RCC 7860 (cell line): ENCODE results near the gene SIK2.
"Not testable (repeated sequence)": the region's sequence is repeated elsewhere in the genome, so short reads cannot be mapped to it uniquely, and the experiment has no call there.

ENCODE experiments used
- DNase-seq: peaks from one replicate; pipeline ENCODE4 v3.0.0-alpha.2; 2015; ENCODE audit warnings: low spot score
- FAIRE-seq: peaks from 2 replicates; lab custom pipeline; 2012; peaks lifted over from hg19 to GRCh38; lab: Jason Lieb, UNC

Gene SIK2

DNA sequence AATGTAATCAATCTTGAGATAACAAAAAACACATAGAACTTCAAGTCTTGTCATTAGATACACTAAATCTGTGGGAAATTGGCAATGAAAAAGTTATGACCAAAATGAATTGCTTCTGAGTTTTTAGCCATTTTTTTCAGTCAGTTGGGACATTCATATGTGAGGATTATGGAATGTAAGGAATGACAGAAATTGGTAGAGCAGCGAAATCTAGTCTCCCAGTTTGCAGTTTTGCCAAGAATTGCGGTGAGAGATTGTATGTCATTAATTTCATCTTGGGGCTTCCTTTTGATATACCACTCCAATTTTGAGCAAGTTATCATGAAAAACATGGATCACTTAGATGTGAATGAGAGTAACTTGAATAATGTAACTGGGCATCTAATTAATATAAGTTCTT, 49.9 kb downstream of the SIK2 start:
- DNase-seq (no peak), FAIRE-seq (no peak)

DNA sequence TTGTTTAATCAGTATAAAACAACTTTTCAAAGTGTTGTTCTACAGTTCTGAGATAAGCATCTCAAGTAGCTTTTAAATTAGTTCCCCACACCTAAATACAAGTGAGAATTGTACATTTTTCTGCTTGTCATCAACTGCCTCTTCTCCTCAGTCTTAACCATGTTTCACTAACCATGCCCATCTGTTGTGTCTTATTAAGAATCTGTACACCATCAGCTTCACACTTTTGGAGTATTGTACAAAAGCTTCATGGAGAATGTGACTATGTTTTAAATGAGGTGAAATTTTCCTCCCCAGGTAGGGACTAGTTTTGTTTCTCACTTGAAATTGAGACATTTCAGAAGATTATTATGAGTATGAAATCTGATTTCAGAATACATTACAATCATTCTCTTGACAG, 52.4 kb downstream of the SIK2 start:
- FAIRE-seq (no peak), DNase-seq (no peak)

DNA sequence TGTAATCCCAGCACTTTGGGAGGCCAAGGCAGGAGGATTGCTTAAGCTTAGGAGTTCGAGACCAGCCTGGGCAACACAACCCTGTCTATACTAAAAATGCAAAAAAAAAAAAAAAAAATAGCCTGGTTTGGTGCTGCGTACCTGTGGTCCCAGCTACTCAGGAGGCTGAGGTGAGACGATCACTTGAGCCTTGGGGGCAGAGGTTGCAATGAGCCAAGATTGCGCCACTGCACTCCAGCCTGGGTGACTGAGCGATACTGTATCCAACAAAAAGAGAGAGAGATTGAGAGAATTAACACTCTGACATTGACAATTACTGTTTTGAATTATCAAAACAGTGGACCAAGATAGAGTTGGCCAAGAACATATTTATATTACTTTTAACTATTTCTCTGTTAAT, 53.7 kb downstream of the SIK2 start:
- FAIRE-seq (no peak), DNase-seq (no peak)

DNA sequence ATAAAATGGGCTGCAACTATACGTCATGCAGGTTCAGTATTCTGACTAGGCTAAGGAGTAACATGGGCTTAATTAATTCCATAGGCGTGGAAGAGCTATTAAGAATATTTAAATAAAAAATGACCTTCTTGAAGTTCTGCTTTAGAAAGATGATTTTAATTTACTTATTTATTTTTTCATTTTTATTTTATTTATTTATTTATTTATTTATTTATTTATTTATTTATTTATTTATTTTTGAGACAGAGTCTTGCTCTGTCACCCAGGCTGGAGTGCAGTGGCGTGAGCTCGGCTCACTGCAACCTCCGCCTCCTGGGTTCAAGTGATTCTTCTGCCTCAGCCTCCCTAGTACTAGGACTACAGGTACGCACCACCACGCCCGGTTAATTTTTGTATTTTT, 55.7 kb downstream of the SIK2 start:
- not testable (repeated sequence) for FAIRE-seq, DNase-seq

DNA sequence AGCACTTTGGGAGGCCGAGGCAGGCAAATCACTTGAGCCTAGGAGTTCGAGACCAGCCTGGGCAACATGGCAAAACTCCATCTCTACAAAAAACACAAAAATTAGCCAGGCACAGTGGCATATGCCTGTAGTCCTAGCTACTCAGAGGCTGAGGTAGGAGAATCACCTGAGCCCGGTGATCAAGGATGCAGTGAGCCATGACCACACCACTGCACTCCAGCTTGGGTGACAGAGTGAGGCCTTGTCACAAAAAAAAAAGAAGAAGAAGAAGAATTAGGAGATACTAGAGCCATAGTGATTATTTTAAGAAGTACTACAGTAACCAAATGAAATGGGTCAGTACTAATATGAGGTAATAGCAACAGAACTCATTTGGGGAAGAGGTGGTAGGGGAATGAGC, 56.2 kb downstream of the SIK2 start:
- FAIRE-seq, DNase-seq: not testable (repeated sequence)

DNA sequence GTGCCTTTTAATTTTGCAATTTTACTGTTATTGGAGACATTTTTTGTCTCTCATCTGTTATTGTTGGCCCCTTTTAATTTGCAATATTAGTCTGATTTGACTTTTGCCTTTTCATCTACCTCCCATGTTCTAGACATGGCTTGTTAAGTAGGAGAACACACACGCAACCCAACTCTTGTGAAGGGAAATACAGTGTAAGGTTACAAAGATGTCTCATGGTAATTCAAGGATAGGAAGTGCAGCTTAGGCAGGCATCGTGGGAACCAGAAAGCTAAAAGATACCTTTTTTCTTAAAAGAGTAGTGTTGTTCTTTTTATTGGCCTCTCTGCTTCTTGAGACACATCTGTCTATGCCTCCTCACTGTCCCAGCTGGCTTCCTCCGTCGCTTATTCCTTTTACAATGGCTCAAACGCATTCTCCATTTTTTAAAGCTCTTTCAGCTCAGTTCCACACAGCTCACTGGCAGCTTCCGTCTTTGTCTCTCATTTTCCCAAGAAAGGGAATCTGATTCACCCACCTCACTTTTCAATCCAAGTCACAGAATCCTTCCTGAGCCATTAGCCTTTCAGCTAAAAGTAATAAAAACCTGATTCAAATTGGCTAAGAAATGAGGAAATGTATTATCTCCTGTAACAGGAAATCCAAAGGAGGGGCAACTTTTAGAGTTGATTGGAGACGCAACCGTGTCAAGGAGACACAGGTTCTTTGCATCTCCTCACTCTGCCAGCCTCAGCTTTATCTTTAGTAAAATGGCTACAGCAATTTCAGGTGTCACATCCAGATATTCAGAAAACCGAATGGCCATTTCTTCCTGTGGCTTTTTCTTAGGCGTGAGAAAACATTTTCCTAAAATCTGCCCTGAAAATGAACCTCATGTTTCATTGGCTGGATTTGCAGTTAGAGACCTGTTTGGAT, 57.2 kb downstream of the SIK2 start:
- DNase-seq: no peak
- no peak for FAIRE-seq

DNA sequence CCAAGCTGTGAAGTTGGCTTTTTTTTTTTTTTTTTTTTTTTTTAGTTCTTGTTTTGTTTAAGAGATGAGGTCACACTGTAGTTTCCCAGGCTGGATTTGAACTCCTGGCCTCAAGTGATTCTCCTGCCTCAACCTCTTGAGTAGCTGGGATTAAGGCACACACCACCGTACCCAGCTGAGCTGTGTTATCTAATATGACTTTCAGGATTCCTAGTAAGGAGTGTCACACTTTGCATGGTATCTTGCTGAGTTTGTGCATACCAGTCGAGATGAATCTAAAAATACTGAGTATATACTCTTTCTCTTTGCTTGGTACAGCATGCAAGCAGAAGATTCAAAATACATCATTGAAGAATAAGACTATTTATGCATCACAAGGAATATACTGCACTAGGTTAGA, 58.6 kb downstream of the SIK2 start:
- DNase-seq (no peak), FAIRE-seq (no peak)

DNA sequence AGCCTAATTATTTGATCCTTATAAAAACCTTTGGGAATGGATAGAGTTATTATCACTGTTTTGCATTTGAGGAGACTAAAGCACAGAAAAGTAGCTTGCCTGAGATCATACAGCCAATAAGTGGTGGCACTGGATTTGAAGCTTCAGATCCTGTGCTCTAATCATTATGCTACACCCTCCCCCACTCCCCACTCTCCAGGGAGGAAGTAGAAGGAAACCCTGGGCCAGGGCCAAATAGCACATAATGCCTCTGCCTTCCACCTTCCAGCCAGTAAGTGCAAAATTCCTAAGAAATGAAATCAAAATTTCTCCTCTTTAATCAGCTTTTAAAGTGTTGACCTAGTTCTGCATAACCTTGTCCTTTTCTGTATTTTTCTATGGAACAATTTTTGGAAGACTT, 61.6 kb downstream of the SIK2 start:
- no peak for FAIRE-seq
- no peak for DNase-seq

DNA sequence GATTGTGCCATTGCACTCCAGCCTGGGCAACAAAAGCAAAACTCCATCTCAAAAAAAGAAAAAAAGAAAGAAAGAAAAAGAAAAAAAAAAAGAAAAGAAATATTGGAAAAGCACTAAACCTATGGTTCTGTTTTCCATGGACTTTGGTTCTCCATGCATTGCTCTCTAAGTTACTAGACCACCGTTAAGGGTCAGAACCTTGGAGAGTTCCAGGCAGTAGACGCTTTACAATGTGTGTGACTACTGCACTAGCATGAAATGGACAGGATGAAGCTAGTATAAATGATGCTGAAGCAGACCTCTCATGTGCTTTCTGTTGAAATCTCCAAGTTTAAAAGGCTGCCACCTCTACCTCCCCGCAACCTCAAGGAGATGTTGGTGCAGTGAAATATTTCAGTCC, 63.5 kb downstream of the SIK2 start:
- DNase-seq: no peak
- FAIRE-seq: no peak

DNA sequence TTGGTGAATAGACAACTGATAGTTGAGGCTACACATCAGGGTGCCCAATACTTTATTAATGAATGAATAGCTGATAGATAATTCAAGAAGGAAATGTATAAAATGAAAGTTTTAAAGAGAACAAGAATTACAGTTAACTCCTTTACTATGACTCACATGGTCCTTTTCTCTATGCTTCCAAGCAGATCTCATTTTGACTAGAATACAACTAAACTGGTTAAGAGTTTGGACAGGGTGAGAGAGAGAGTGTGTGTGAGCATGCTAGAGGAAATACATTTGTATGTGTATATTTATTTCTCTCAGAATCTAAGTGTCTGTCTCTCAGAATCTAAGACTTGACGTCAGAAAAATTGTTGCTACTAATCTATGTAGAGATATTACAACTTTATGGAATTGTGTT, 66.7 kb downstream of the SIK2 start:
- no peak for FAIRE-seq

DNA sequence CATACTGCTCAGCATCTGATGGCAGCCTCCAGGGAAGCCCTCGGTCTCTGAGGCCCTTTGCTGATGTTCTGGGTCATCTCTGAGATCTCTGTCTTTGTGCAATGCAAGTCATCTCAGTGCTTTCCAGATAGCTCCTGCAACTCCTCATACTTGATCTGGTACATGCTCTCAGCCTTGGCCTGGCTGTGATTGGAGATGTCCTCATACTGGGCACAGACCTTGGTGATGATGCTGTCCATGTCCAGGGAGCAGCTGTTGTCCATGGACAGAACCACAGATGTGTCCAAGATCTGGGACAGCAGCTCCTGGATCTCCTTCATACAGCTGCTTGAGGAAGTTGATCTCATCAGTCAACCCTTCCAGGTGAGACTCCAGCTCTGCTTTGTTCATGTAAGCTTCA, 69.1 kb downstream of the SIK2 start:
- no peak for FAIRE-seq

More for the DNA sequence above, 66.7 kb downstream of the SIK2 start:
- DNase-seq: no peak

DNA sequence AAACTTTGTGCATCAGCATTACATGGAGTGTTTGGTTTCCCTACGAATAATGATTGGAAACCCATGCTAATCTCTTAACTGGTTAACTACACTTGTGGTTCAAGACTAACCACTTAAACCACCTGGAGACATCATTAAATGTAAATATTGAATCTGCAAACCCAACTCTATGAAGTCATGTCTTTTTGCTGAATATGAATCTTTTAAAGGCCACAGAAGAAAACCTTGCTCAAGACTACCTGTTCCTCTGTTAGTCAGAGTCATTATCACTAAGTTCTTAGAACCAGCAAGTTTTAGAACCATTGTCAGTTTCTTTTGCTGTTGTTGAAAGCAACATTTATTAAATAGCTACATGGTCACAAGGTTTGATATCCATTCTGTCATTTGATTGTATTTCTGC, 70.7 kb downstream of the SIK2 start:
- FAIRE-seq (no peak), DNase-seq (no peak)

More for the DNA sequence above, 69.1 kb downstream of the SIK2 start:
- no peak for DNase-seq

DNA sequence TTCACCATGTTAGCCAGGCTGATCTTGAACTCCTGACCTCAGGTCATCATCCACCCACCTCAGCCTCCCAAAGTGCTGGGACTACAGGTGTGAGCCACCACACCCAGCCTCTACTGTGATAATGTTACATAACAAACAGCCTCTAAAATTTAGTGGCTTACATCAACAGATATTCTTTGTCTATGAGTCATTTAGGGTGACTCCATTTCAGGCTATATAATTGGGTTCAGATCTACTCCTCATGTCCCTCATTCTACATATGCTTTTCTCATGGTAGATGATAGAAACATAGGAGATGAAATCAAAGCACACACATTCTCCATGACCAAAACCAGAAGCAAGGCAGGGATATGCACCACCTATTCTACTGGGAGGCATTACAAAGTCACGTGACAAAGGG, 72.7 kb downstream of the SIK2 start:
- DNase-seq (no peak), FAIRE-seq (no peak)

DNA sequence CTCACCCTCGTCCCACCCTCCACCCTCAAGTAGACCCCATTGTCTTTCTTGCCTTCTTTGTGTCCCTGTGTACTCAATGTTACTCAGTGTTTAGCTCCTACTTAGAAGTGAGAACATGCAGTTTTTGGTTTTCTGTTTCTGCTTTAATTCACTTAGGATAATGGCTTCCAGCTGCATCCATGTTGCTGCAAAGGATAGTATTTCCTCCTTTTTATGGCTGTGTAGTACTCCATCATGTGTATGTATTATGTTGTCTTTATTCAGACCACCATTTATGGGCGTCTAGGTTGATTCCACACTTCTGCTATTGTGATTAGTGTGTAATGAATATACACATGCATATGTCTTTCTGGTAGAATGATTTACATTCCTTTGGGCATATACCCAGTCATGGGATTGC, 73.6 kb downstream of the SIK2 start:
- FAIRE-seq (no peak), DNase-seq (no peak)

DNA sequence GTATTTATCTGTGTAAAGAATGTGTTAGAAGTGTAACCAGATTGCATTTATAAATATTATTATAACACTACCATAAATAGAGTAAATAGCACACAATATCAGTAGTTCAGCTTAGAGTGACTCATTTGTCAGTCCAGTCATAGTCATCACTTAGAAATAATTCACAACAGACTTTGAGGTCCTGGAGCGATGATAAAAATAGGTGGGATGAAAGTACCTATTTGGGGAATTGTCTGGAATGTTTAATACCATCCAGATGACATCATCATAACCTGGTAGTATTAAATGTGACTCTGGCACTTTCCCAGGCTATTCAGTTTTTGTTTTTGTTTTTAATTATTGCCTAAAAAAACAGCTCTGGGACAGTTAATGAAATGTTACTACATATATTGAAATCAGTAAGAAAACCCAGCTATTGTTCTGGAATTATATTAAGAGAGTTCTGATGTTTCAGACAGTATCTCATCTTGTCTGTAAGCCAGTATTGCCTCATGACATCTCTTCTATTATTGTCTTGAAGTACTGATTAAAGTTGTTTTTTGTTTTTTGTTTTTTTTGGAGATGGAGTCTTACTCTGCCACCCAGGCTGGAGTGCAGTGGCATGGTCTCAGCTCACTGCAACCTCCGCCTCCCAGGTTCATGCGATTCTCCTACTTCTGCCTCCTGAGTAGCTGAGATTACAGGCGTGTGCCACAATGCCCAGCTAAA, 74.8 kb downstream of the SIK2 start:
- DNase-seq (peak; percentile 37), FAIRE-seq (peak; percentile 81)

DNA sequence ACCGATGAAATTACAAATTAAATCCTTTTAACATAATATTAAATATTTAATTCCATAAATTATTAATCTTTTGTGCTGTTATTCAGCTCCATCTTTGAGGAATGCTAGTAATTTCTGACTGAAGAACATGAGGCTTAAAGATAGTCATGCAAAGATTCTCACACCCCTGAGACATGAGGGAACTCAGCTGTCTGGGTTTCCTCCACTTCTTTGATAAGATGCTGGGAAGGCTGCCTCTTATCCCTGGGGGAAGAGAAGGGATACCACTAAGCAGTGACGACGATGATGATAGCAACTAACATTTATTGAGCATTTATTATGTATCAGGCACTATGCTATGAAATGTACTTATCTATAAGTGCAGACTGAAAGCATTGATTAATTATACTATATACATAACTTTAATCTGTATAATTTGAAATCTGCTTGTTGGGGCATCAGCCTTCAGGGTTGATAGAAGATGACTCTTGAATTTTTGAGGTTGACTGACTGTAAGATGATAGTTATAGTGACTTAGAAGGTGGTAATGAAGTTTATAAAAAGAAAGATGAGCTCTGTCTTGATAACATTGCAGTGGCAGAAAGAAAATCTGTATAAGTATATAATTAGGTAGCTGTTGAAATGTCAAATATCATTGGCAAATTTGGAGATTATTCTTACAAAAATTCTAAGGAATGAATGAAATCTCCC, 78.4 kb downstream of the SIK2 start:
- no peak for FAIRE-seq
- DNase-seq: no peak

DNA sequence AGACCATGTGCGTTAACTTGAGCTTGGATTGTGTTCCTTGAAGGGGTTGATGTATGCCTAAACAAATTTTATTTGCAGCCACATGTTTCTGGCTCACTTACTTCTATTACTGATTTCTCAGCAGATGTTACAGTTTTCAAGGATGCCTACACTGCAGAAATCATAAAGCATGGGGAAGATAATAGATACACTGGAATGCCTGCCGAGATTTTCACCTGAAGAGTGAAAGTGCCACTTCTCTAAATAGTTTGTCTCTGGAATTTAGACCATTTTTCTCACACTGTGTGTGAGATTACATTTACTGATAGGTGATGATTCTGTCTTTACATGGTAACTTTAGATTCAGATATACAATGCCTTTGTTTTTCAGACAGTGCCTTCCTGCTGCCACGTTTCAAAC, 81.6 kb downstream of the SIK2 start:
- FAIRE-seq: no peak

DNA sequence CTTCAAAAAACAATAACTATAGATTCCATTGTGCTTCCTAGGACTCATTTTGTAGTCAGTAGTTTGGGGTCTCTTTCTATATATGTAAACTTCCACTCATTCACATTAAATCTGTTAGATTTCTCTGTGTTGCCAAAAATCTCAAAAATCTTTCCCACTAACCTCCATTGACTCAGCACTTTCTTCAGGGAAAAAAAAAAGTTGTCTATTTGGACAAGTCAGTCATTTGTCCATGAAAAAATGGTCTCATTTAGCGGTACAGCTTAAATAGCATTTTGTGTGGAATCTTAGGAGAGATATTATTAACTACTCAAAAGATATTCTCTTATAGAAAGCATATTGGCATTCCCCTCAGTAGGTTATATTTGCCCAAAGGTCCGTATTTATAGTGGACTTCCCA, 82.0 kb downstream of the SIK2 start:
- no peak for FAIRE-seq
- DNase-seq: no peak

More for the DNA sequence above, 81.6 kb downstream of the SIK2 start:
- no peak for DNase-seq

DNA sequence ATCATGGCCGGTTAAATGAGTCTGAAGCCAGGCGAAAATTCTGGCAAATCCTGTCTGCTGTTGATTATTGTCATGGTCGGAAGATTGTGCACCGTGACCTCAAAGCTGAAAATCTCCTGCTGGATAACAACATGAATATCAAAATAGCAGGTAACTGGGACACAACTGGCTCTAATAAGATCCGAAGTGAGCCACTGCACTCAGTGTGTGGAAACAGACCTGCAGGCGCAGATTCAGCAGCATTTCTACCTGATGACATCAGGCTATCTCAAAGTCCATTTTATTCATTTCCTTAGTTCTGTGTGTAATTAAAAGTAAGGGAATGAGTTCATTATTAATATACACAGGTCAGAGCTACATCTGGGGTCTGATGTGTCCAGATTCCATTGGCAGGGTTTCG, 85.8 kb downstream of the SIK2 start:
- no peak for DNase-seq
- no peak for FAIRE-seq

DNA sequence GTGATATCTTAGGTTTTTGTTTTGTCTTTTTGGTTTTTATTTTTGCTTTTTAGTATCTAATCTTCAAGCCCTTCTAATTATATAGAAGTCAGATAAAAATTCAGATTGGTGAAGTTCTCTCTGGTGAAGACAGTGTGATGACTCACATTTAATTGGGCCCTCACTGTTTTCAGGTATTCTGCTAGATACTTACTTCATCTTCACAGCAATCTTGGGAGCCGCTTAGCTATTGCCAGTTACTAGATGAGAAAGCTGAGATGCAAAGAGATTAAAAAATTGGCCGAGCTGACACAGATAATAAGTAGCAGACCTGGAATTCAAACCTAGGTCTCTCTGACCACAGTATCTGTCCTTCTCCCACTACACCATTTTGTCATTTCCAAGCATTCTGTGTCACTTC, 88.9 kb downstream of the SIK2 start:
- DNase-seq (no peak), FAIRE-seq (no peak)

DNA sequence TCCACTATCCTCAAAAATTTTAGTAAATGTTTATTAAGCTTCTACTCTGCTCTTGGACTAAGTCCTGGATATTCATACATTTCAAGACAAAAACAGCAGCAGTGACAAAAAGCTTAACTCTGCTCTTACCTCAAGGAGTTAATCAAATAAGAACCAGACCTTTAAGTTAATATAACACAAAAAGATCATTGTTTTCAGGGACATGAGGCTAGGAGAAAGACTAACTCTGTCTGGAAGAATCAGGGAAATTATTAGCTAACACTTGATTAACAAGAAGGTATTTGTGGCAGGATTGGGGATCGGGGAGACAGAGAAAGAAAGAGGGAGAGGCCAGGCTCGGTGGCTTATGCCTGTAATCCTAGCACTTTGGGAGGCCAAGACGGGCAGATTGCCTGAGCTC, 89.5 kb downstream of the SIK2 start:
- DNase-seq: no peak
- FAIRE-seq: no peak
